Colonic mucosa (tissue), 4 donors: ENCODE measurements around the gene ZSWIM8. TPM values are rescaled to one million over a fixed set of nuclear protein-coding genes. Genes with fewer than 3 reads are reported as not detected.

Source experiments
- DNase-seq: peaks from one replicate; pipeline ENCODE4 v3.0.0-alpha.2; 2020
- H3K27ac ChIP-seq: fragments of 200-600 bp; one replicate; pipeline ENCODE4 v1.8.0; 2021
- H3K27me3 ChIP-seq: fragments of 200-600 bp; one replicate; pipeline ENCODE4 v1.8.0; 2021
- H3K36me3 ChIP-seq: fragments of 200-600 bp; one replicate; pipeline ENCODE4 v1.8.0; 2021
- H3K4me1 ChIP-seq: fragments of 200-600 bp; one replicate; pipeline ENCODE4 v1.8.0; 2021; ENCODE audit warnings: mild to moderate bottlenecking
- H3K4me3 ChIP-seq: fragments of 200-600 bp; one replicate; pipeline ENCODE4 v1.8.0; 2021
- H3K9ac ChIP-seq, 2 donors: one replicate each; pipeline ENCODE4 v1.7.0; 2013; ENCODE audit warnings: control low read depth in 2 of 2, low read depth in 2 of 2, low read length in 2 of 2
- H3K9me3 ChIP-seq: fragments of 200-600 bp; one replicate; pipeline ENCODE4 v1.8.0; 2021
- CTCF ChIP-seq: fragments of 200-600 bp; IDR thresholded peaks from one replicate; pipeline ENCODE4 v1.8.0; 2022; ENCODE audit warnings: antibody characterized with exemption, mild to moderate bottlenecking
- intact Hi-C: fragments of 100-400 bp; cut with DNase I; formaldehyde crosslinking; loops from one replicate; pipeline ENCODE4 v1.14.1; 2022
- total RNA-seq, 2 donors: library from RNA; stranded (reverse); fragmentation: NEBNext Ultra II Directional in 1 of 2; extraction: Animal tissue kit (Norgen Biotek cat#: 25700) in 1 of 2; gene quantifications; one replicate each; pipeline ENCODE4 v1.2.1, GENCODE V29; 2021
- donor health status: healthy.
- donor health status: DM: no; HTN: no; CAD: no.
- donor health status: DM: no; HTN: no; CAD: no.

ZSWIM8 gene
- total RNA-seq, 2 donors from 2014 or later = 74.7 to 77.1 TPM

- Histone ChIP-seq H3K27me3 (no peaks in the 10 kb centered on the region), H3K36me3 (peaks cover 37% of the 10 kb centered on the region), H3K9ac (no peak overlapping the region), H3K4me1 (peaks cover 3% of the 10 kb centered on the region), H3K9me3 (no peaks in the 10 kb centered on the region), H3K27ac (no peak overlapping the region), H3K4me3 (no peak overlapping the region)
- DNase-seq = no peak
- no peak for TF ChIP-seq CTCF
- intact Hi-C loops = no loop called here
These were observed 16.5 kb upstream of the ZSWIM8 start for GRCh38 chr10:73768881-73769280.

GRCh38 chr10:73769396-73769795, 16.0 kb upstream of the ZSWIM8 start:
- intact Hi-C loops = no loop called here
- Histone ChIP-seq H3K4me1 (peaks cover 3% of the 10 kb centered on the region), H3K9ac (no peak overlapping the region), H3K27ac (no peak overlapping the region), H3K9me3 (no peaks in the 10 kb centered on the region), H3K27me3 (no peaks in the 10 kb centered on the region), H3K4me3 (no peak overlapping the region), H3K36me3 (peaks cover 33% of the 10 kb centered on the region)
- no peak for TF ChIP-seq CTCF
- DNase-seq = no peak

GRCh38 chr10:73771722-73772280, 13.6 kb upstream of the ZSWIM8 start:
- Histone ChIP-seq H3K9me3 (no peaks in the 10 kb centered on the region), H3K27me3 (no peaks in the 10 kb centered on the region), H3K36me3 (peaks cover 14% of the 10 kb centered on the region), H3K9ac (peak overlapping the region; percentile 81 to 95), H3K27ac (peak overlapping the region; percentile 97), H3K4me1 (peaks cover 11% of the 10 kb centered on the region), H3K4me3 (peak overlapping the region; percentile 85)
- intact Hi-C loops = no loop called here
- peak; percentile 88 for DNase-seq
- no peak for TF ChIP-seq CTCF

- TF ChIP-seq CTCF = no peak
- intact Hi-C loops = no loop called here
- H3K27me3 ChIP-seq = no peaks in the 10 kb centered on the region
- H3K36me3 ChIP-seq = peaks cover 14% of the 10 kb centered on the region
- no peaks in the 10 kb centered on the region for H3K9me3 ChIP-seq
- peaks cover 11% of the 10 kb centered on the region for H3K4me1 ChIP-seq
- peak overlapping the region; percentile 97 for H3K27ac ChIP-seq
- peak; percentile 87 for DNase-seq
- H3K4me3 ChIP-seq = peak overlapping the region; percentile 85
- H3K9ac ChIP-seq = peak overlapping the region; percentile 81 to 95
These were observed 12.9 kb upstream of the ZSWIM8 start for GRCh38 chr10:73772281-73773151.

GRCh38 chr10:73773152-73773879, 12.1 kb upstream of the ZSWIM8 start:
- Histone ChIP-seq H3K4me1 (peaks cover 11% of the 10 kb centered on the region), H3K4me3 (peak overlapping the region; percentile 85), H3K36me3 (peaks cover 14% of the 10 kb centered on the region), H3K27ac (peak overlapping the region; percentile 97), H3K27me3 (no peaks in the 10 kb centered on the region), H3K9ac (peak overlapping the region; percentile 81 to 95), H3K9me3 (no peaks in the 10 kb centered on the region)
- no peak for TF ChIP-seq CTCF
- DNase-seq = no peak
- intact Hi-C loops = no loop called here
